ENCODE results near the gene SQOR.

The SQOR gene

DNA sequence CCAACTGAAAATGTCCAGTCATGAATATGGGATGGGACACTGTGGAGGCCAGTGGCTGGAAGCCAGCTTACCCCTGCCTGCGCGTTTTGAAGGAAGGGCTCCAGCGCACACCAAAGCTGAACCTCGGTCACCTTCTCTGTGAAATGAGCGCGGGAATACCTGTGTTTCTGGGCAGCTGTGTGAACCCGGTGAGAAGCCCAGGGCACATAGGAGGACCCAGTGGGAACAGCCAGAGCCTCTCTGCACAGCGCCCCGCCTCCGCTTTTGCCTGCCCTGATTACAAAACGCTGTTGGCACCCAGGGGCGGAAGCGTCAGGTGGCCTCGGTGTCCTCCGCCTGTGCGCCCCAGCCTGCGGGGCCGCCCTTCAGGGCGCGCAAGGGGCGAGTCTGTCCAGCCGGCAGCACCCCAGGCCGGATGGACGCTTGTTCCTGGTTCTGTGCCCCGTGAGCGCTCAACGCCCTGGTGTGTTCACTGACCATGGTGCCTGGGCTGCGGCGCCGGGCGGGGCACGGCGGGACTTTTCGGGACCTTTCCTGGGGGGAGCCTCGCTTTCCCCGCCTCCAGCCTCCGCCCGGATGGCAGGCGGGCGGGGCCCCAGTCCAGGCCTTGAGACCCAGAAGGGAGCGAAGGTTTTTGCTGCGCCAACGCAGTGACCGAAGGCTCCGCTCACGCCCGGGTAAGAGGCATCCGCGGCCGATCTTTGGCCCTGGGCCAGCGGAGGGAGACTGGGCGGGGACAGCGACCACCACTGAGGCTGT, at the start of gene SQOR:
Gene SQOR, plus strand, starts transcription at position 598 of the 759 bp plus-strand sequence. CDS start 23,895 bp downstream, outside the sequence.
- DNase-seq: no peak

DNA sequence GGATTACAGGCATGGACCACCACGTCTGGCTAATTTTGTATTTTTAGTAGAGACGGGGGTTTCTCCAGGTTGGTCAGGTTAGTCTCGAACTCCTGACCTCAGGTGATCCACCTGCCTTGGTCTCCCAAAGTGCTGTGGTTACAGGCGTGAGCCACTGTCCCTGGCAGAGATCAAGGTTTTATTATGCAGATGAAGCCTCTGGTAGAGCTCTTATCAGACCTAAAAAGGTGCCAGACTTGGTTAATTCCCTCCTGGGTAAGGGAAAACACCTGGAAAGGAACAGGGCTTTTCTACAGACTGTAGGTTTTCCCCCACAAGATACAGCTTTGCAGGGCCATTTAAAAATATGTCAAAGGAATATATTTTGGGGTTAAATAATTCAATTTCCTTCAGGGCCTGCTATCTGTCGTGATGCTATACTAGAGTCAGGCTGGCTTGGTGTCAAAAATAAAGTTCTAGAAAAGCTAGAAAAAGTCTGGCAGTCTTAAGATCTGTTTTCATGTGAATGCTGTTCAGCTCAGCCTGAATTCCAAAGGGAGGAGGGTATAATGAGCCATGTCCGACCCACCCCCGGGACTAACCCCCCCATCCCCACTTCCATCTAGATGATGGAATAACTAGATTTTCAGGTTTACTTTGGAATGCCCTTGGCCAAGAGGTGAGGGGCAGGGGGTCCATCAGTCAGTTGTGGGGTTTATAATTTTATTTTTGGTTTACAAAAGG, 49.6 kb upstream of the SQOR start:
- no peak for DNase-seq

DNA sequence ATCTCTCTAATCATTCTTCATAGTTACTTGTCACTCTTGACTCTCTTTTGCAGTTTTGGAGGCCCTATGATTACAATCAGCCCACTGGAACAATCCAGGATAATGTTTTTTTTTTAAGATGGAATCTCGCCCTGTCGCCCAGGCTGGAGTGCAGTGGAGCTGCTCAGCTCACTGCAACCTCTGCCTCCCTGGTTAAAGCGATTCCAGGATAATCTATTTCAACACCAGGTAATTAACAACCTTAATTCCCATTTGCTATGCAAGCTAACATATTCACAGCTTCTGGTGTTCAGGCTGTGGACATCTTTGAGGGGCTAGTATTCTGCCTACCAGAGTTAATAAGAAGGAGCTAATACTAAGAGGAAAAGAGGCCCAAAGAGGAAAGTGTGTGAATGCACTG, 48.7 kb upstream of the SQOR start:
- no peak for DNase-seq

DNA sequence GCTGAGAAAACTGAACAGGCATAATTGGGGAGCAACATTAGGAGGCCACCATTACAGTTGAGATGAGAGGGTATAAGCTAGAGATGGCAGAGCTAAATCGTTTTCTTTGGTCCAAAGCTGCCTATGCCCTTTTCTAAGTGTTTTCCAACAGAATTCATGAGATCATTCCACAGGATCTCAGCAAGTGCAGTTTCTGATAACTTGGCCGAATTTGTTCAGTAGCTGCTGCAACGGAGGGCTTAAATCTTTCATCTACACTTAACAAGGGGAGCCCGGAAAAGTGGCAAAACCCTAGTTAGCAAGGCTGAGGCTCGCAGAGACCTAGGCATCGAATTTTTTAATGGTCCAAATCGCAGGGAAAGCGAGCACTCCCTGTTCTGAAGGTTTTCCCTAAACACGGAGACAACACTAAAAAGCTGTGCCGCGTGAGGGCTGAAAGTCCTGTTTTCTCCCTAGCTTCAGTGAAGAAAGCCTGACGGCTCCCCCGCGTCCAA, 48.2 kb upstream of the SQOR start:
- DNase-seq: no peak

DNA sequence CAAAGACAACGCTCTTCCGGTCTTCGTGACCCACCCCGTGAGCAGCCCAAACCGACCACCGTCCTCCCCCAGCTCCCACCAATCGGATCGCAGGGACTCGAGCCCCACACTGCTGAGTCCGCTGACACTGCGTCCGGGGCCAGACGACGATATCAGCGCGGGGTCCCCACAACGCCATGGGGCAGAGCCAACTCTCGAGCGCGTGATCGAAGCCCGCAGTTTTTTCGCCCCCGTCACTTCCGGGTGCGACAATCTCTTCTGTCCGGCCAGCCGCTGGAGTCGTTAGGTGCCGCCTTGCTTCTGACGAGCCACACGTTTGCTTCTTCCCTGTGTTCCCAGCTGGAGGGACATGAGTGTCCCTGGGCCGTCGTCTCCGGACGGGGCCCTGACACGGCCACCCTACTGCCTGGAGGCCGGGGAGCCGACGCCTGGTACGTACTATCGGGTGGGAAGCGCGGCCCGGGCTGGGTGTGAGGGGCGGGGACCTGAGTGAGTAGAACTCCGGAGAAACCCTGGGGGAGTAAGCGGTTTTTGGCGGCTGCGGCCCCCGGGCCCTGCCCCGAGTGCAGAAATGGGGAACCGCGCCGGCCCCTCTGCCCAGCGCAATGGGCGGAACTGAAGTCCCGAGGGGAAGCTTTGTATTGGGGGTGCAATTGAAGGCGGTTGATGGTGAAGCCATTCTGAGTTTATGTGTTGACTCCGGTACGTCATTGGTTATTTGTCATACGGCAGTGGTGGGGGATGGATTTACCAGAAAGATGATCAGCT, 47.5 kb upstream of the SQOR start, which contains the start of gene BLOC1S6:
Gene BLOC1S6, plus strand, starts transcription at position 285 of the 768 bp plus-strand sequence. Its CDS starts 65 bp downstream, at position 350.
- peak; percentile 29 for DNase-seq

DNA sequence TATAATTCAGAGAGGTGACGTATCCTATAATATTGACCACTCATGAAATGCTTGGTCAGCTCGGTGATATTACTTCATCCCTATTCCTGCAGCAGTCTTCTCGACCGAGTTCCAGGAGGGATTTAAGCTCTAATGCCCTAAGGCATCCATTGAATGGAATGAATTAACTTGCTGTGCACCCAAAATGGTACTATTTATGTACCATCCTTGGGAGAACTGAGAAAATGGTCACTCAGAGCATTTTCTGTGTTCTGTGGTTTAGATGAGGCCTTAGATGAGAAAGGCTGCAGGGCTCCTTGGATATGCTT, 47.0 kb upstream of the SQOR start:
- DNase-seq: no peak

DNA sequence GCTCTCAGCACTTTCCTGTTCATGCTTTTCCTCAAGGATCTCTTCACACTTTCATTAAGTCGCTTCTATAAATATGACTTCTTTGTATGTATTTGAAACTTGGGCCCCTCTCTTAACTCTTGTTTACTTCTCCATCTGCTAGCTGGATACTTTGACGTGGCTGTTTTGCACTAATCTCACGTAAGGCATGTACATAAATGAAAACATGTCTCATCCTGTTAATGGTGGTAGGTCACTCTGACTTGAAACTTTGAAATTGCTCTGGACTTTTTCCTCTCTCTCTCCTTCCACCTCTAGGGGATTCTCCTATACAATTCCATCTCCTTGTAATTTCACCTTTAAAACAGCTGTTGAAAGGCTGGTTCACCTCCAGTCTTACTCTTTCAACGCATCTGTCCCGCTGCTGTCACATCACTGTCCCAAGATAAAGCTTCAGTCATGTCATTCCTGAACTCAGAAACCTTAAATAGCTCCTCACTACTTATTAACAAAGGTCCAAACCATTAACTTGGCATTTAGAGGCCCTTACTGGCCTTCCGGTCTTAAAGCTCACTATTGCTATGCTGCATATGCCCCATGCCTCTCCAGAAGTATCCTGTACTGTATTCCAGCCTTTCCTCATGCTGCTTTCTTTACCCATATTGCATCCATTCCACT, 46.5 kb upstream of the SQOR start:
- no peak for DNase-seq

DNA sequence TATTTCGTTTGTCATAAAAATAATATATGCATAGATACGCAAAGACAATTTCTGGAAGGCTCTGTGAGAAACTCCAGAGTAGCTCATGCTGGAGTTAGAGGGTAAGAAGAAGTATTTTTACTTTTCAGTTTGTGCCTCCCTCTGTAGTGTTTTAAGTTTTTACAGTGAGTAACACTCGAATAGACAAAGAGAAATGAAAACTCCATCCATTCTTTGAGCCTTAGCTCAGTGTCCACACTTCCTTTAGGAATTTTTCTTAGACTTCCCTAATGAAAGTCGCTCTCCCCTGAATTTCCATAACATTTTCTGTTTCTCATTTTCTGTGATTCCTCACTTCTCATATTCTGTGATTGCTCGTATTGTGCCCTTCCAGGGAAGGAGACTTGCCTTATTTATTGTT, 45.6 kb upstream of the SQOR start:
- no peak for DNase-seq

DNA sequence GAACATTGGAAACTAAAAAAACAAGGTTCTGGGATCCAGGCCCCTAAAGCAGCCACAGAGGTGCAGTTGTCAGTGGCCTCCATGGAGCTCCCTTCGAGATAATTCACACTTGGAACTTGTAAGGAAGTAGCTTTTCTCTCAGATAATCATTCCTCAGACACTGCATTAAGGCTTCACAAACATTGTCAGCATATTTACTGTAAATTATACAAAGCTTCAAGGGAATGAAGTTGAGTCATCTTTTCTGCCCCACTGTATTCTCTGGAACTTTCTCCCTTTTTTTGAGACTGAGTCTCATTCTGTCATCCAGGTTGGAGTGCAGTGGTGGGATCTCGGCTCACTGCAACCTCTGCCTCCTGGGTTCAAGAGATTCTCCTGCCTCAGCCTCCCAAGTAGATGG, 40.5 kb upstream of the SQOR start:
- no peak for DNase-seq

DNA sequence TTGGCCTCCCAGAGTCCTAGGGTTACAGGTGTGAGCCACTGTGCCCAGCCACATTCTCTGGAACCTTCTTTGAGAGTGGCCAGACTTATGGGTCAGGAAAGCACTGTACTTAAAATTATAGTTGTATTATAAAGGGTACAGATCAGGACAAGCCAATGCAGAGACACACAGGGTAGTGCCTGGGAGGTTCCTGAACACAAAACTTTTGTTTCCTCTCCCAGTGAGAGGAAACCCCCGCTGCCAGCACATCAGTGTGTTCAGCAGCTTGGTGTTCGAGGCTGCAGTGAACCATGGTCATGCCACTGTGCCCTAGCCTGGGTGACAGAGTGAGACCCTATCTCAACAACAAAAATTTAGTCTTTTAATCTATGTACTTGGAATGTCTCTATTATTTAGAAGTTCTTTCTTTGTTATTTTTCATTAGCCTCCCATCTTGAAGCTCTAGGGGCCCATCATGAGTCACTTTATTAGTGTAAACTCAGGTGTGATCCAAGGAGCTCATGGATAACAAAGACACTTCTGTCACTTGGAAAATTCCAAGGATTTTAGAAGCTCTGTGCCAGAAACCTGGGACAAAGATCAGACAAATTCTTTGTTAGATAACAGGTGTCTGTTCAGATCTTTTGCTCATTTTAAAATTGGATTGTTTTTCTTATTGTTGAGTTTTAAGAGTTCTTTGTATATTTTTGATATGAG, 39.8 kb upstream of the SQOR start:
- no peak for DNase-seq

DNA sequence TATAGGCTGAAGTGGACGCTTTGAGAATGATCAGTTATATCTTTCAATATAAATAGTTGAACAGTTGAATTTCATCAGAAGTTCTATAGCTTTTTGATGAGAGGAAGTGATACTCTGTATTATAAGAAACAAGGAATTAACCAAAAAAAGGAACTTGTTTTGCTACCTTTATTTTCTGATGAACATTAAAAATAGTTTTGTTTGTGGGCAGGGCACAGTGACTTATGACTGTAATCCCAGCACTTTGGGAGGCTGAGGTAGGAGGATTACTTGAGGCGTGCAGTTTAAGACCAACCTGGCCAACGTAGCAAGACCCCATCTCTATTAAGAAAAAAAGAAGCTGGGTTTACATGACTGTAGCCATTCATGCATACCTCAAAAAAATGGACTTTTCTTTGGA, 30.9 kb upstream of the SQOR start:
- DNase-seq: no peak

DNA sequence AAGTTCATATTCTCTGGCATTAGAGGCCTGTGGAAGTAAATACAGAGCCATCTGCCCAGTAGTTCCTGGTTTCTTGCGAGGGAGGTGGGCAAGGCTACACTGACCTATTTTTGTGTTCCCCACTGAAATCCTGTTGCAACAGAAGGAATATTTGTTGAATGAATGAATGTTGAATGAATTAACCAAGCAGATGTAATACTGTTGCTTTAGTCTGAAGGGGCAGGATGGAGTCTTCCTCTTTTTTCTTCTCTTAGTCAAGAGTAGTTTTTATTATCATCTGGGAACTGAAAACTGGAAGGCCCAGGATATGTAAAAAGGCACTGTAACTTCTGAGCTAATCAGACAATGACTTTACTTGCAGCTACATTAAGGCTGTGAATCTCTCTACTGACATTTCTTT, 30.5 kb upstream of the SQOR start:
- DNase-seq: no peak

DNA sequence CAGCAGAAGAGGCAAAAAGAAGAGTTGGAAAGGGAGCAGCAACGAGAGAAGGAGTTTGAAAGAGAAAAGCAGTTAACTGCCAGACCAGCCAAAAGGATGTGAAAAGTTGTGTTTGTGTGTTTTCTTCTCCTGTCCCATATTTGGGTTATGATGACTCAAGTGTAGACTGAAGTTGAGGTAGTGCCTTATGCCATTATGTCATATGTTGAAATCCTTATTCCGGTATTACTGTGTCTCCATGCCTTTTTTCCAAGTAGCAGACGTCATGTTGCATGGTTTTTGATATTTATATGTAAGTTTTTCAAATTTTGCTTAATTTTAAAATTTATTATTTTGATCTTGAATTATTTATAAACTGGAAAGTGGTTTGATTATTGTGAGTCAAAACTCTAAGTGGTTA, 28.4 kb upstream of the SQOR start:
- no peak for DNase-seq

DNA sequence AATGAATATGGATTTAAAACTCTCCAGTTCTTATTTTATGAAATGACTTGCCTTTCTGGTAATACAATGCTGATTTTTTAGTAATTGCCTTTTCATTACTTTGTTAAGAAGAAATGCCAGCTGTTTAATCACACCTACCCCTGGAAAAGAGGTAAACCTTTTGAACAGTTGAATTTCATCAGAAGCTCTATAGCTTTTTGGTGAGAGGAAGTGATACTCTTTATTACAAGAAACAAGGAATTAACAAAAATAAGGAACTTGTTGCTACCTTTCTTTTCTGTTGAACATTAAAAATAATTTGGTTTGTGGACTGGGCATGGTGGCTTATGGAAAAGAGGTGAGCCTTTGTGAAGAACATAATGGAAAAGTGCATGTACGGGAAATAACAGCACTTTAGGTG, 28.0 kb upstream of the SQOR start:
- no peak for DNase-seq

DNA sequence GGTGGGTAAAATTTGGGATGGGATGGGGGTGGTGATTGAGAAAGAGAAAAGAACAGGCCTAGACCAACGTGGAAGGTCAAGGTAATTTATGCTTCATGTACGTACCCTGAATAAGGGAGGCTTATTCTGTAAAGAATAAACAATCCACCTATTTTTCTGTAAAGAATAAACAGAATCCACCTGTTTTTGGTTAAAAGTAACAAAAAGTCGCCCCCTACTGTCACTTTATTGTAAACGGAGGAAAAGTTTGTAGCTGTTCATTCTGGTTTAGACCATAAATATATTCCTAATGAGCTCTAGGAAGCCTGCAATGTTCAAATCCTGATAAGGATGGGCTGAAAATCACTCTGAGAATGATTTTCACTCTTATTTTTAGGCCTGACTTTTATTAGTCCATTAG, 23.5 kb upstream of the SQOR start:
- DNase-seq: no peak

DNA sequence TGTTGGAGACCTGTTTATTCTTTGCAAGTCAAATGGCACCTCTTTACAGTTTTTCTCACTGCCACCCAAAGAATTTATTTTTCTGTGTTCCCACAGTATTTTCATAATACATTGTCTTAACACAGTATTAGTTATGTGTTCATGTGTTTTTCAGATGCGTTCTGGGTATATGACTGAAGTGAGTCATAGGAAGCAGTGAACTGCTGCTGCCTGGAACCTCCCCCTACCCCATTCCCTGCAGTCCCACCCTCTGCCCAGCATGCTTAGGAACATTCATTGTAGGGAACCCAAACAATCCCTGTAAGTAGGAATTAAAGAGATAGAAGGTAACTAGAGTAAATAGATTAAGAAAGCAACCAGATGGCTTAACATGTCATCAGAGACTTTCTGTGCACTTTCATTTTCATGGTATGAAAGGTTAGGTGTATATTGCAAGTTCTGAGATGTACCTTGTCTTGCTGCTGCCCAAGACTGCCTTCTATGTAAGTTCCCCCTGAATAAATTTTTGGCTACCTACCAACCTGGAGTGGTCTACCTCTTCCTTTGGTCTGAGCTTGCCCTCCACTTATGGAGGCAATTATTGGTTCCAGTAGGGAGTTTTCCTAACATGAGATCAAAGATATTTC, 21.9 kb upstream of the SQOR start:
- no peak for DNase-seq

DNA sequence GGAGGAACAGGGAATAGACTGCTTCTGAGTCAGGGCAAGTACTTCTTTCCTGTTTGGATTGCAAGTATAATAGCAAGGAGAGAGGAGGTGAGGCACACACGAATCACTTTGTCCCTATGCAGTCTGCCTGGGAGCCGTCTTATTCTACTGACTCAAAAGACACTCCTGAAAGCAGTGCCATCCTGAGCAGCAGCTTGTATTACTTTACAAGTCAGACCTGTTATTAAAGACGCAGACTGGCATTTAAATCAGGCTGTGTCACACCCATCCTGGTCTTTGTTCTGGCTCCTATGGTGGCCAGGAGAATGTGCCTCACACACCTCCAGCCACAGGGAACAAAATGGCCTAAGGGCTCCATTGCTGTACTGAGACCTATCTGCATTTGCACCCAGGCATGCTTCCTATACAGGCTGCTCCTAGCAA, 17.9 kb upstream of the SQOR start:
- DNase-seq: no peak

DNA sequence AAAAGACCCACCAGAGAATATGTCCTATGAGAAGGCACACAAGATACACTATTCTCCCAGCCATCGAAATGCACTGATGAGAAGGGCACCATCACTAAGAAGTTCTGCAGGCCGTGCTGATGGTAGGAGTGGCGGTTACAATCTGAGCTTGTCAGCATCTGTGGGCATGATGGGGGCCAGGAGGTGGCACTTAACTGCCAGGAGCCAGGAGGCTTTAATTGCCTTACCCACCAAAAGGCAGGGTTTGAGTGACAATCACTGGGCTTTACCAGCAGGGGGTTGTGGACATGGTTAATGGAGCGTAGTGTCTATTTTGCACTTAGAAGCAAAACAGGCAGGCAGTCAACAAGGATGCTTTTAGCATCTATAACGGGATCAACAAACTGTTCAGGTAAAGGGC, 16.0 kb upstream of the SQOR start:
- DNase-seq: no peak

DNA sequence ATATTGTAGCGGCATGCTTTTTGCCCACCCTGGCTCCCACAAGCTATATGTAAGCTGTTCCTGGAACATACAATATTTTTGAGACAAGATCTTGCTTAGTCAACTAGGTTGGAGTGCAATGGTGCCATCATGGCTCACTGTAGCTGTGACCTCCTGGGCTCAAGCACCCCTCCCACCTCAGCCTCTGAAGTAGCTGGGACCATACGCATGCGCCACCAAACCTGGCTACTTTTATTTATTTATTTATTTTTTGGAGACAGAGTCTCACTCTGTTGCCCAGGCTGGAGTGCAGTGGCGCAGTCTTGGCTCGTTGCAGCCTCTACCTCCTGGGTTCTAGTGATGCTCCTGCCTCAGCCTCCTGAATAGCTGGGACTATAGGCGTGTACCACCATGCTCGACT, 6.7 kb upstream of the SQOR start:
- DNase-seq: no peak

DNA sequence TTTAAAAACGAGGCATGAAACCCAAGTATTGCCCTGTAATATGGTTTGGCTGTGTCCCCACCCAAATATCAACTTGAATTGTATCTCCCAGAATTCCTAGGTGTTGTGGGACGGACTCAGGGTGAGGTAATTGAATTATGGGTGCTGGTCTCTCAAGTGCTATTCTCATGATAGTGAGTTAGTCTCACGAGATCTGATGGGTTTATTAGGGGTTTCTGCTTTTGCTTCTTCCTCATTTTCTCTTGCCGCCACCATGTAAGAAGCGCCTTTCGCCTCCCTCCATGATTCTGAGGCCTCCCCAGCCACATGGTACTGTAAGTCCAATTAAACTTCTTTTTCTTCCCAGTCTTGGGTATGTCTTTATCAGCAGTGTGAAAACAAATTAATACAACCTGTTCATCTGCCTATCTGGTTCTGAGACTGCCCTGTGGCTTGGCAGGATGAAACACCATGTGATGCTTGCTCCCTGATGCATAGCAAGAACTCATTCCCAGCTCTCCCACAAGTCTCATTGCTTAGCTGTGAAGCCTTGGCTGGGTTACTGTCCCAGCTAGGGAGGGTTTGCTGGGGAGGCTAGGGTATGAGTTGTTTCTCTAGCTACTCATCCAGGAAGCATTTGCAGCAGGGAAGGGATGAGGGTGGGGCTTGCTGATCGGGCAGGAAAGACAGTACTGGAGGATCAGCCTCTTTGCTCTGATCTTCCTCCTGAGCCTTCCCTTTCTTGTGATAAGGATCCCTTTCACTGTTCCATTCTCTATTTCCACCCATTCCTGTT, 3.7 kb upstream of the SQOR start:
- DNase-seq: no peak

DNA sequence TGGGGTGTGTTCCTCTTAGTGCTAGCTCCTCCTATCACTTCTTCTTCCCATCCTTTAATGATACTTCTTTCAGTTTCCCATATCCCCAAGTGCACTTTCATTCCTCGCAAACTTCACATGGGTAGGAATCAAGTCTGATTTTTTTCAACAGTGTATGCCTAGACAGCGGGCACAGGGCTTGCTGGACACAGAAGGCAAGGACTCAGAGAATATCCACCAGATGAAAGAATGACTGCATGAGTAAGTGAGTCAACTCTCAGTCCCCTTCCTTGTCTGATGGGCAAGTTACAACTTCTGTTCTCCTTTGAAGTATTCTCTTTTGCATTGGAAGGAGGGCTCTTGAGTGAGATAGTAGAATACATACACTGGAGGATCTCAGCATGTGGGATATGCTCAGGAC, 3.1 kb upstream of the SQOR start:
- DNase-seq: no peak
